HS-27A (cell line): ENCODE data around the gene TNNT2.
A peak's percentile ranks its signal among the peaks of the same experiment; 100 is the strongest.

Source experiments
- DNase-seq: peaks from one replicate; pipeline ENCODE4 v3.0.0-alpha.2; 2012; ENCODE audit warnings: low read depth, missing footprints

Gene TNNT2

DNA sequence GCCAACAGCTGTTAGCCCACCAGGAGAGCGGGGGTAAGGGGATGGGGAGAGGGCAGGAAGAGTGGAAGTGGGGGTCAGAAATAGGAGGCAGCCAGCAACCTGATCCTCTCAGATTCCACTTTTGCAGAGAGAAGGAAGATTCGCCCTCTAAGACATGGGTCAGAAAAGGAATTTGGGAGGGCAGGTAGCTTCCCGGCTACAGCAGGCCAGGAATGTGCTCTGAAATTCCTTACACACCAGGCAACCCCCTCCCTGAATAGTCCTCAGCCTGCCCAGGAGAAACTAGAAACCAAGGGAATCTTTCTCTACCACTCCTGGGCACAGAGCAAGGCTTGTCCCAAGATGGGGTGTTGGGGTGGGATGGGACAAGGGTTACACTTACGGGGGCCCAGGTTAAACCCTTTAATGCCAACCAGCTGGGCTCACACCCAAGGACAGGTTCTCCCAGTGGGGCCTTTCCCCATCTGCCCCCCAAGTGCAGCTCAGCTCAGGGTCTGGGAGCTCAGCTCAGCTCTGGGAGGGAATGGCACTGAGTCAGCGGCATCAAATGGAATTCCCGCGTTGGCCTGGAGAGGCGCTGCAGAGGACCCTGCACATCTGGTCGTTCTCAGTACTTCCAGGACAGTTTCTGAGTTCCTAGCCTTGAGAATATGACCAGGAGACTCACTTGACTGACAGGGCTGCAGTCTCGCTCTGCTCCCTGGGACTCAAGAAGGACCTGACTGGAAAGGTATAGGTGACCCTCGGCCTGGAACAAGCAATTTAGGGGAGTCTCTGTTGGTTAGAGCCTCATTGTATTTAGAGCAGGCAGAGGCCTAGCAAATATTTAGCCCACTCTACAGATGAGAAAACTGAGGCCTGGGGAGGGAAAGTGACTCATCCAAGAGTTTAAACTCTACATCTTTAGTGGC is 761 bp downstream of the TNNT2 start:
- peak; percentile 51 for DNase-seq

DNA sequence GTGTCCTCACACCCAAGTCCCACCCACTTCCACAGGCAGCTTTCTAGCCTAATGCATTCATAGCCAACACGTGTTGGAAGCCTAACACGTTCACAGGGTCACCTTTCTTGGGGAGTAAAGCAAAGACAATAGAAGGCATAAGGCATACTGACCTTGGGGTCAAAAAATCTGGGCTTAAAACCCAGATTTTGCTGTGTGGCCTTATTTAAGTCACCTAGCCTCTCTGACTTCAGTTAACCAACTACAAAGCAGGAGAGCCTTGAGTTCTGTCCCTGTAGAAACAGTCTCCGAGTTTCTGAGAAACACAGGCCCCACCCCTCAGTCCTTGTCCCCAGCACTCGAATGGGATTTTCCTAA is 1.4 kb downstream of the TNNT2 start:
- DNase-seq = no peak

DNA sequence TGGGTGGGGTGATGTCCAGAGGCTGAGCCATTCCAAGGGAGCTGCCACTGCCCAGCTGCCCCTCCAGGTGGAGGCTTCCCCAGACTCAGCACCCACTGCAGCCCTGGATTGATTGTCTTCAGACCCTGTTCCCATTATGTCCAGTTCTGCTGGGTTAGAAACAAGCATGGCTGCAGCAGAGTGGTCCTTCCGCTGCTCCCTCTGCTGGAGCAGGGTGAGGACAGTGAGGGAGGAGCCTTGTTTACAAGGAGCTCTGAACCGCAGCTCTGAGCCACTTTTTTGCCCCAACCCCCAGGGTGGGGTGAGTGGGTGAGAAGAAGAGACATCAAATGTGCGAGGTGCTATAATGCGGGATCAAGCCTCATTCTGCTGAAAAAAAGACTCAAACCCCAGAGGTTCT is 2.3 kb downstream of the TNNT2 start:
- no peak for DNase-seq

DNA sequence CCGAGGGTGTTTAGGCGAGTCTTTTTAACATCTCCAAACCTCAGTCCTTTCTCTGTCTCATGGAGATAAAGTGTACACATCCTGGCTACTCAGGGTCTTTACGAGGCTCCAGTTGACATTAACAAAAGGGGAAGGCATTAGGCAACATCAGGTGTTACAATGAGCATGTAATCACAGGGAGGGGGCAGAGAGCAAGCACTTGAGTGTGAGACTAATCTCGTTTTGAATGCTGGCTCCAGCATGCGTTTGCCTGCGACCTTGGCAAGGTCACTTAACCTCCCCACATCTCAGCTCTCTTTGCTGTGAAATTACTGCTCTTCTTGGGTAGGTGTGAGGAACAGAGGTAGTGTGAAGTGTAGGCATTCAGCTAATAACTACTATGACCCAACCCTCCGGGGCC is 3.1 kb downstream of the TNNT2 start:
- no peak for DNase-seq

DNA sequence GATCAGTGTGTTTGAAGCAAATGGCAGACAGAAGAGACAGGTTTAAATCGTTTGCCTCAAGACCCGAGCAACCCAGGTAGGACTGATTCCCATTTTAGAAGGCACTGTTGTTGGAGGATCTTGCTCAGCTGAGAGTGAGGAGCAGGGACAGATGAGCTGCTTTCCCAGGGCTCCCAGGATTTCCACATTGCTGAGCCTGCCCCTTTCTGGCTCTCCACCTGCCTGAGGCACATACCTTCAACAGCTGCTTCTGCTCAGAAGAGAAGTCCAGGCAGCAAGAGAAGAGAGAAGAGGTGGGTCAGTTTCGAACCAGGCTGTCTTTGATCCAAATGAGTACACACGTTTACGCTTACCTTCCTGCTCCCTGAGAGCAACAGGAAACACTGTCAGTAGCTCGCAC is 5.7 kb downstream of the TNNT2 start:
- DNase-seq = no peak

DNA sequence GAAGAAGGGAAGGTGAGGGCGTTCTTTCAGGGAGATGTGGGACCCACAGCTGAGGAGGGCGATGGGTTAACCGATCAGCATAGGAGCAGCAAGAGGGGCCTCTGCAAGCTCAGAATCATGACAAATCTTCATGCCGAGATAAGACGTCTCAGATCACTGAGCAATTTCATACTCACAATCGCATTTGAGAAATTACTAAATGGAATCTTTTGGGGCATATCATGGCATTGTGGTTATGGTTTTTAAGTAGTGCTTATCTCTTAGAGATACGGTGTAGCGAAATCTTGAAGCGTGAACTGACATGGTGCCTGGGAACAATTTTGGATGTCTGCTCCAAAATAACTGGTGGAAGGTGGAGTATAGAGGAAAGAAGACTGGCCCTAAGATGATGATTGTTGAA is 6.2 kb downstream of the TNNT2 start:
- DNase-seq = no peak

DNA sequence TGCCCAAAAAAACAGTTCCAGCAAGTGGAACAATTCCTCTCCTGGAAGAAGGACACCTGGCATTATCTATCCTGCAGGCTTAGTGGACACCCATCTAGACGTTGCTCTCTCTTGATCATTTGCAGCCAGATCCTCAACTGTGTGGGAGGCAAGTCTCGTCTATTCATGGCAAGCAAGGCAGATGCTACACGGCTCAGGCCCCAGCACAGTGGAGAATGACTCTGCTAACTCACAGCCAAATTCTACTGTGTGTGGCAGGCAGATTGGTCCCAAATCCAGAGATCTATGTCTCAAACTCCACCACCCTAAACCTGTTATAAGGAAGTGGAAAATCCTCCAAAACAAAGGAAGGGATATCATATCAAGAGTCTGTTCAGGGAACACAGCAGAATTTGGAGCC is 7.0 kb downstream of the TNNT2 start:
- no peak for DNase-seq

DNA sequence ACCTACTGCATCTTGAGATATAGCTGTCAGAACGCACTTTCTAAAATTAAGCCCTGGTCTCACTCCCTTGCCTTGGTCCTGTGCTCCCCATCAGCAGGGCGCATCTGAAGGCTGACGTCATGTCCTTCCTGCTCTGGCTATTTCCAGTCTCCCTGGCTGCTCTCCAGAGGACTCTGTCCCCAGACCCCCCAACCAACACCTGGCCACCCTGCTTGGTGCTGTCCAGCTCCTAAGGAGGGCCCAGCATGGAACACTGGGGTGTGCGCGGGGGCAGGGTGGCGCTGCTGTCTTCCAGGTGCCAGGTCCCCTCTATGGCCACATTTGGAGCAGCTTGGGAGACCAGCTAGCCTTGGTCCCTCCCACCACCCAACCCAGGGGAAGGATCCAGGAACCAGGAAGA is 8.3 kb downstream of the TNNT2 start:
- DNase-seq = no peak

DNA sequence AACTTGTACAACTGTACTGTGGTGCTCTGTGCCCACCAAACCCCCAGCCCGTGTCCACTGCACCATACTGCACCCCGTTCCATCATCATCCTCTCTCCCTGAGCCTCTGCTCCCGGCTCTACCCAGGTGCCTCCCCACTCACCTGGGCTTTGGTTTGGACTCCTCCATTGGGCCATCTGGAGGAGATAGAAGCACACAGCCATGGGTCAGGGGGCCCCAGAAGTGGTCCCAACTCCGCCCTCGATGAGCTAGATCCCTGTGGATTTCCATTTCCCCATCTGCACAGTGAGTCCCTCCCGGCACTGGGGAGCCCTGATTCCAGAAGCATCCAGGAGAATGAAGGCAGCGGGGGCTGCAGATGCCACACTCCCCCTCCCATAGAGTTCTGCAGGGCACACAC is 10.8 kb downstream of the TNNT2 start:
- no peak for DNase-seq

DNA sequence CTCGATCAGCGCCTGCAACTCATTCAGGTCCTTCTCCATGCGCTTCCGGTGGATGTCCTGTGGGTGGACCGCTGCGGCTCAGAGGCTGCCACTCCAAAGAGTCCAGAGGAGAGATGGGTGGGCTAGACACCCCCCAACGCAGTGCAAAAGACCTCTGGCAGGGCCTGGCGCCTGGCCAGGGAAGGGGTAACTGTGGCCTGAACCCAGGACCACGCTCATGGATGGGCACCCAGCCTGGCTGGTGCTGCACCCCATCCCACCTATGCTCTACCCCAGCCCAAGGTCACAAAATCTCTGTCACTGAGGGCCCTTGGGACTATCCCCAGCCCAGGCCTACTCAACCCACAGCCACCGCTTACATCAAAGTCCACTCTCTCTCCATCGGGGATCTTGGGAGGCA is 12.2 kb downstream of the TNNT2 start:
- DNase-seq = no peak

DNA sequence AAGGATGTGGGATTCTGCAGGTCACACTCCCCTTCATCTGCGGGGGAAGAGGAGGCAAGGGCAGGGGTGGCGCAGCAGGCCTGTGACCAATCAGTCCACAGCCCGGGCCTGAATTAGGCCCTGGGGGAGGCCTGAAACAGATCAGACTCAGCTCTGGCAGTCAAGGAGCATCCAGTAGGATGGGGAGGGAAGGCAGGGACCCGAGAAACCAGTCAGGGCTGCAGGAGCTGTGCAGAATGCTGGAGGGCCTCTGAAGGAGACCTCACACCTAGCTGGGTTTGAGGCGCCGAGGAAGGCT is 12.7 kb downstream of the TNNT2 start:
- no peak for DNase-seq

DNA sequence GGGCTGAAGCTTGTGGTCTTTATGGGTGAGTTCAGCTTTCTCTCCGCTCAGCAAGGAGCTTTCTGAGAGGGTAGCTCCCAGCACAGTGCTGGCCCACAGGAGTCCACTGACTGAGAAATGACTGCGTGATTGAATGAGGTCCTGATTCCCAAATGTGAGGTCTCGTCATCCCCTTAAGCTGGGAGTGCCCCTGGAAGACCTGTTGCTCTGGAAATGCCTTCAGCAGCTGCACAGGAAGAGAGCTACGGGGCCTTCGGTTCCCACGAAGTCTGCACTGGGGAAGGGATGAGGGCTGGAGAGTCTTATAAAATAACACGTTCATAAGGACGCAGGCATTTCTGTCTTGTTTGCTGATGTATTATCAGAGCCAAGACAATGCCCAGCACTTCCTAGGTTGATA is 14.0 kb downstream of the TNNT2 start:
- no peak for DNase-seq

DNA sequence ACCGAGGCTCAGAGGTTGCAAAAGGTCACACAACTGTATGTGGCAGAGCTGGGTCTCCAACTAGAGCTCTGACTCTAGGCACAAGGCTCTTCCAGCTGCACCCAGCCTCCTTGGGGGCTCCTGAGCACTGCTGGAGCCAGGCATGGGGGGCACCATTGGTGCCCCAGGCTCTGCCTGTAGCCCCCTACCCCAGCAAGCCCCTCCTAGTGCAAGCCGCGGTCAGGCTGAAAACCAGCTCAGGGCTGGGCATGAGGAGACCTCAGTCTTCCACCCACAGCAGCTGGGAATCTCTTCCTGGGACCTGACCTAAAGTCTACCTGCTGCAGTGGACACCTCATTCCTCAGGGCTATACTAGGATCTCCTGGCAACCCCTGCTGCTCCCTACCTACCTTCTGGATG is 14.6 kb downstream of the TNNT2 start:
- no peak for DNase-seq

DNA sequence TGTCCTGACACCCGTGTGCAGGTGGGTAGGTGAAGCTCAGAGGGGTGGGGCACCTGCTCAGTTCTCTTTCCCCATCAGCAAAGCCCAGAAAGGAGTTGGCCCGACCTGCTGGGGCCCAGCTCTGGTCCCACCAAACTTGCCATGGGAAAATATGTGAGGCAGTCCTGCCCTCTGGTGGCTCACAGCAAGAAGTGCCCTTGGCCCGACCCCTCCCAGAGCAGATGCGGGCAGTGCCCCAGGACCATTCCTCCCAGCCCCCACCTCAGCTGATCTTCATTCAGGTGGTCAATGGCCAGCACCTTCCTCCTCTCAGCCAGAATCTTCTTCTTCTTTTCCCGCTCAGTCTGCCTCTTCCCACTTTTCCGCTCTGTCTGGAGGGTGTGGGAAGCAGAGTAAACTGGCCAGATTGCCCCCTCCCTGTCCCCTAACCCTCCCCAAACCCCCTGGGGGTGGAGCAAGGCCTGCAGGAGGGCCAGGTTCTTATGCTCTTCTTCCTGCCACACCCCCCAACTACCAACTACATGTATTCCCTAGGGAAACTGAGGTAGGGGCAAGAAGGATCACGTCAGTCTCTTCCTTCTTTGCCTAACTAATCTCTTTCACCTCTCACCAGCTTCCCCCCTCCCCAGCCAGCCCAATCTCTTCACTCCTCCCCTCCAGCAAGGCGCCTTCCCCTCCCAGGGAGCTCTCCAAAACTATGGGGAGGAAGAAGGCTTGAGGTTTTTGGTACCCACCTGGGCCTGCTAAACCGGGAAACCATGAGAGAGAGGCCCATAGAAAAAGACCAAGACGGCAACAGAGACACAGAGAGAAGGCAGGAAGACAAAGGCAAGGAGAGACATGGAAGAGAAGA is 15.6 kb downstream of the TNNT2 start:
- no peak for DNase-seq

DNA sequence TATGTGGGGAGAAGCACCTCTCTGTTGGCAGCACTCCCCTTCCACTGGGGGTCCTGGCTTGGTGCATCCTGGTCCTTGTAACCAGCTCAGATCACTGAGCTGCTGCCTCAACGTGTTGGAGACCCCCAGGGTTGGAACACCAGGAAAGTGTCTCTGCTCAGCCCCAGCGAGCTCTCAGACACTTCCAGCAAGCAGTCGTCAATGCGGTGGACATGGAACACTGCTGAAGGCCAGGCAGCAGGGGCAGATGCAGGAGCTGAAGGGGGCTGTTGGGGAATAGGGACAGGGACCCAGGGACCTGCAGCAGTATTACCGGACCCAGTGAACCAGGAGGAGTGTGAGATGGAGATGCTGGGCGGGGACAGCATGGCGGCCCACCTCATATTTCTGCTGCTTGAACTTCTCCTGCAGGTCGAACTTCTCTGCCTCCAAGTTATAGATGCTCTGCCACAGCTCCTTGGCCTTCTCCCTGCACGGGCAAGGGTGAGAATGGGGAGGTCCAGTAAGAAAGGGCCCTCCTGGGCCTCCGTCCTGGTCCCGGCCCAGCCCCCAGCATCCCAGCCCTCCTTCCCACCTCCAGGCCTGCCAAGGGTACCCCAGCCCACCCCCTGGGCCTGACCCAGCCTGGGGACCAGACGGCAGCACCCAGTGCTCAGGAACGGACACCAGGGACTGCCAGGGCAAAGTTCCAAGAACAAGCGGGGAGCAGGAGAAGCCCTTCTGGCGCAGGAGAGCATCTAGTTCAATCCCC is 16.4 kb downstream of the TNNT2 start:
- no peak for DNase-seq

DNA sequence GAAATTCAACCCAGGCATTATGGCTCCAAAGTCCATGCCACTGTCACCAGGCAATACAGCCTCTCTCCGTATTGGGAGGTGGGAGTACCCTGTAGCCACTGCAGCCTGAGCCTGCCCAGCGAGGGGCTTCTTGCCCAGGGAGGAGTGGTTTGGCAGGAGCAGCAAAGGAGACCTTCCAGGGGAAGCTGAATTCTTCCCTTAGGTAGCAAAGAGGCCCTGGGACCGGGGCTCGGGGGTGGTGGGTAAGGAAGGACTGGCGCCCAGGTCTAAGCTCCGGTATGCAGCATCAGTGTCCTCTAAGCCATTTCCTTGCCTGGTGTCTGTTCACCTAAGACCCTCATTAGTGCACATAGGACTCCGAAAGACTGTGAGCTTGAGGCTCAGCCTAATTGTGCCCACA is 17.0 kb downstream of the TNNT2 start:
- no peak for DNase-seq

DNA sequence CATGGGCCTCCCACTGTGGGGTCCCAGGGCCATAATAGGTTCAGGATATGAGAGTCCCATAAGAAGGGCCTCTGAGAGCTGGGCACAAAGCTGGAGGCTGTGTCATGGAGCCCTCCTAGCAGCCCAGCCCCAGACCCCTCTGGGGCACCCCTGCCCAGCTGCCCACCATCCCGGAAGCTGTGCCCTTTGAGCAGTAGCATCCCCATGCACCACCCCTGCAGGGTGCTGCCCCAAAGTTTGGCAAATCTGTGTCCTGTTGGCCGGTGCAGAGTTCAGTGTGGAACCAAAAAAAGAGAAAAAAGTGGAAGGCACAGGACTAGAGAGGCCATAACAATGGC is 17.6 kb downstream of the TNNT2 start:
- DNase-seq = no peak

DNA sequence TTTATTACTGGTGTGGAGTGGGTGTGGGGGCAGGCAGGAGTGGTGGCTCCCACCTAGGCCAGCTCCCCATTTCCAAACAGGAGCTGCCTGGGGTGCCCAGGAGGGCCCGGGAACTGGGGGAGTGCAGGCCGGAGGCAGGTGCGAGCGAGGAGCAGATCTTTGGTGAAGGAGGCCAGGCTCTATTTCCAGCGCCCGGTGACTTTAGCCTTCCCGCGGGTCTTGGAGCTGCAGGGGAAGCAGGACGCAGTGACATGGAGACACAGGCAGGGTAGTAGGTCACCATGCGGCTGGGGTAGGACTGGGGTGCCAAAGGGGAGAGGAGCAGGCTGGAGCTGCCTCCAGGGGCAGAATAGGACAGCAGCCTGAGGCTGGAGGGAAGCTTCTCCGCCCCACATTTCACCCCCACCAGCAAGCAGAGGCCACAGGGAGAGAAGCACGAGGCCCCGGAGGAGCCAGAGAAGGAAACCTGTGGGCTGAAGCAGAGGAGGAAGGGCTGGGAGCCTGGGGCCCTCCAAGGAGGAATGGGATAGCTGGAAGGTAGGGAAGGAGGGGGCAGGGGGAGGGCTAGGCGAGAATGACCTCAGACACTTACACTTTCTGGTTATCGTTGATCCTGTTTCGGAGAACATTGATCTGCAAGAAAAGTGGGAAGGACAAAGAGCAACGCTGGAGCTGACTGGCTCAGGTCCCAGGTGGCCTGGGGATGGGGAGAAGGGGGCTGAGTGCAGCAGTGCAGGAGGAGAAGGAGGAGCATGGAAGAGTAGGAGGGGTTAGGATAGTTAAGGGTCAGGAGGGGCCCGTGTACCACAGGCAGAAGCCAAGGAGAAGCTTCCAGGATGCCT is 18.2 kb downstream of the TNNT2 start:
- no peak for DNase-seq

DNA sequence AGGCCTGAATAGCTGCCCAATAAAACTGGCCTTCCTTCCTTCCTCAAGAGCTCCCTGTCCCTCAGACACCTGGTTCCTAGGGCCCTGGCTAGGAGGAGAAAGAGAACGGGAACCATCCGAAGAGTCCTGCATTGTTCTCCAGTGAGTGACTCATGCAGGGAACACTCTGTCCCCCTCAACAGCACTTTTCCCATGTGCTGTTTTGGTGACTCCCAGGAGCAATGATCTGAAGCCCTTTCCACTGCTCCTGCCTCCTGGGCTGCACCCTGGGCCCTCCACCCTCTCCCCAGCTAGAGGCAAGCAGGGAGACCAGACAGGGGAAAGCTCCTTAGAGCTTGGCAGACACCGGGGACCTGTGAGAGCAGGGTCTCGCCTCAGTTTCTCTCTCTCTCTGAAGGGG is 18.9 kb downstream of the TNNT2 start:
- DNase-seq = no peak

DNA sequence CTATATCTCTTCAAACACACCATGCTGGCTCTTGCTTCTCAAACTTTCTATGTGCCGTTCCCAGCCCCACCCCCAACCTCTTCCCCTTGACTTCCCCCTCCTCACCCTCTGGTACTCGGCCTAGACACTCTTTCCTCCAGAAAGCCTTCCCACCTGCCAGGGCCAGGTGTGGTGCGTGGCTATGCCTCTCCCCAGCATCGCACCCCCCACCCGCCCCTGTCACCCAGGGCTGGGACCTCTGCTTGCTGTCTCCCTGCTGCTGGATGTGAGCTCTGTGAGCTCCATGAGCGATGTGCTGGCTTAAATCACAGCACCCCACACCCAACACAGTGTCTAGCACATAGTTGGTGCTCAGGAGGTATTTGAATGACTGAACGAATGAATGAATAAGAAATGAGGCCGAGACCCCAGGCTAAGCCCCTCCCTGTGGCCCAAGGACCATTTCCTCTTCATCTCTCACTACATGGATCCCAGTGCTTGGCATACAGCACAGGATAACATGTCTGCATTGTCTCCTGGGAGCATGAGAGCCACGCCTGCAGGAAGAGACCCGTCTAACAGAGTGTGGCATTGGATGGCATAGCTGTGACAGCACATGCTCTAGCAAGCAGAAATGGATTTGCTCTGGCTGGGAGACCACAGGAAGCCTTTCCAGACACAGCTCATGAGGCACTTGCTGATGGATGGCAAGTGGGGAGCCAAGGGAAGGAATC is 19.7 kb downstream of the TNNT2 start:
- DNase-seq = no peak

DNA sequence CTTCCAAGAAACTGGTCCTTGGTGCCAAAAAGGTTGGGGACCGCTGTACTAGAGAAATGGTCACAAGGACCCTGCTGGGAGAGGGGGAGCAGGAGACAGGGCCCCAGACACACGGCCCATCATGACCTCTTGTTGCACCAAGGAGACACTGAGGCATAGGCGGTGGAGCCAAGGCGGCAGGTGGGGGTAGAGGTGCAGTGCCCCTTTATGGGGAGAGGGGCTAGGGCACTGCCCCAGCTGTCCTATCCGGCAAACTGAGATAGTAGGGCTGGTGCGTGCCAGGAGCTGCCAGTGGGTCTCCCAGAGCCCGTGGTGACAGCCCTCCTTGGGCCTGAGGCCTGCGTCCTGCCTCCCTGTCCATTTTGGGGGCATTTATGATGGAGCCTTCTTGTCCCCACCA is 20.3 kb downstream of the TNNT2 start:
- no peak for DNase-seq
